ENCODE data around the gene SRSF7. TPM values are rescaled to one million over a fixed set of nuclear protein-coding genes. Genes with fewer than 3 reads are reported as not detected.
A peak's percentile ranks its signal among the peaks of the same experiment; 100 is the strongest.

Gene SRSF7
- polyA plus RNA-seq, 1 donor (not counting 4 experiments of a cell fraction or from before 2014, with no cell fraction given), result 316 TPM

- Histone ChIP-seq H3K9ac (ENCODE audit: control insufficient read depth, extremely low read depth, insufficient read depth, low read length) (peak overlapping the region; percentile 100), H3K4me1 (ENCODE audit: control insufficient read depth, extremely low read depth, insufficient read depth, low read length) (peaks cover 30% of the 10 kb centered on the region), H2AFZ (ENCODE audit: control insufficient read depth, low read length) (peak overlapping the region; percentile 60), H3K79me2 (ENCODE audit: control insufficient read depth, insufficient read depth, low read length) (peaks cover 59% of the 10 kb centered on the region), H3K9me1 (ENCODE audit: control insufficient read depth, extremely low read depth, insufficient read depth, low read length) (no peaks in the 10 kb centered on the region), H3K4me2 (ENCODE audit: control insufficient read depth, extremely low read depth, insufficient read depth, low read depth, low read length) (peak overlapping the region; percentile 74), H3K36me3 (ENCODE audit: control insufficient read depth in 2 of 2, extremely low read depth in 1 of 2, insufficient read depth in 2 of 2, low read length in 2 of 2) (peaks cover 19 to 44% of the 10 kb centered on the region in 2 experiments), H3K27ac (ENCODE audit: control insufficient read depth, insufficient read depth, low read length) (peak overlapping the region; percentile 99), H3K27me3 (ENCODE audit: control insufficient read depth, extremely low read depth, insufficient read depth, low read length) (no peaks in the 10 kb centered on the region), H3K9me3 (ENCODE audit: control insufficient read depth, low read depth, low read length) (no peaks in the 10 kb centered on the region), H4K20me1 (ENCODE audit: control insufficient read depth, extremely low read depth, insufficient read depth, low read length) (peaks cover 31% of the 10 kb centered on the region), H3K4me3 (ENCODE audit: control insufficient read depth in 2 of 3, extremely low read depth in 1 of 3, insufficient read depth in 2 of 3, low read depth in 1 of 3, low read length in 3 of 3) (peak overlapping the region; percentile 80 to 98 (median 83))
- TF ChIP-seq CTCF (optimal IDR thresholded peaks at IDR 0.05 in 1 of 3, IDR thresholded peaks at IDR 0.05 in 1 of 3, conservative IDR thresholded peaks at IDR 0.05 in 1 of 3; ENCODE audit: extremely low read depth in 1 of 3, insufficient read depth in 2 of 3, low read length in 3 of 3), result no peak
- no peak for TF ChIP-seq EZH2 (IDR thresholded peaks at IDR 0.05; ENCODE audit: low read length)
- DNase-seq (ENCODE audit: low read depth, low spot score) (no peak), FAIRE-seq (no peak)
- dilution Hi-C loops (cut with MboI; ENCODE audit: extremely low pct_ligation_motif_present, low sequenced_read_pairs), result no loop called here
Observed at GRCh38 chr2:38750011-38750890, 910 bp downstream of the SRSF7 start.

- Histone ChIP-seq H3K9me1 (ENCODE audit: control insufficient read depth, extremely low read depth, insufficient read depth, low read length) (no peaks in the 10 kb centered on the region), H3K9me3 (ENCODE audit: control insufficient read depth, low read depth, low read length) (no peaks in the 10 kb centered on the region), H4K20me1 (ENCODE audit: control insufficient read depth, extremely low read depth, insufficient read depth, low read length) (peaks cover 34% of the 10 kb centered on the region), H3K27me3 (ENCODE audit: control insufficient read depth, extremely low read depth, insufficient read depth, low read length) (no peaks in the 10 kb centered on the region), H3K4me2 (ENCODE audit: control insufficient read depth, extremely low read depth, insufficient read depth, low read depth, low read length) (peak overlapping the region; percentile 74), H3K79me2 (ENCODE audit: control insufficient read depth, insufficient read depth, low read length) (peaks cover 67% of the 10 kb centered on the region), H3K36me3 (ENCODE audit: control insufficient read depth in 2 of 2, extremely low read depth in 1 of 2, insufficient read depth in 2 of 2, low read length in 2 of 2) (peaks cover 24 to 54% of the 10 kb centered on the region in 2 experiments), H3K4me1 (ENCODE audit: control insufficient read depth, extremely low read depth, insufficient read depth, low read length) (peaks cover 30% of the 10 kb centered on the region), H2AFZ (ENCODE audit: control insufficient read depth, low read length) (no peak overlapping the region), H3K27ac (ENCODE audit: control insufficient read depth, insufficient read depth, low read length) (peak overlapping the region; percentile 99), H3K4me3 (ENCODE audit: control insufficient read depth in 2 of 3, extremely low read depth in 1 of 3, insufficient read depth in 2 of 3, low read depth in 1 of 3, low read length in 3 of 3) (peak overlapping the region; percentile 80 to 98 (median 83)), H3K9ac (ENCODE audit: control insufficient read depth, extremely low read depth, insufficient read depth, low read length) (peak overlapping the region; percentile 100)
- TF ChIP-seq EZH2 (IDR thresholded peaks at IDR 0.05; ENCODE audit: low read length), result no peak
- no peak for TF ChIP-seq CTCF (optimal IDR thresholded peaks at IDR 0.05 in 1 of 3, IDR thresholded peaks at IDR 0.05 in 1 of 3, conservative IDR thresholded peaks at IDR 0.05 in 1 of 3; ENCODE audit: extremely low read depth in 1 of 3, insufficient read depth in 2 of 3, low read length in 3 of 3)
- no peak for DNase-seq (ENCODE audit: low read depth, low spot score)
- FAIRE-seq, result no peak
- dilution Hi-C loops (cut with MboI; ENCODE audit: extremely low pct_ligation_motif_present, low sequenced_read_pairs), result loop anchor here (25.0 kb wide), 1 partner anchor 187 kb away; no protein-coding TSS in a partner anchor
Observed at GRCh38 chr2:38748943-38749804, 2.0 kb downstream of the SRSF7 start.

Data from keratinocyte (primary cell).